Measurements from ENCODE around the gene ARL4A. TPM values are rescaled to one million over a fixed set of nuclear protein-coding genes. Genes with fewer than 3 reads are reported as not detected.
A peak's percentile ranks its signal among the peaks of the same experiment; 100 is the strongest.

Gene ARL4A
- total and polyA plus RNA-seq, 2 of the 13 experiments (the other 11 are each of a cell fraction or from before 2014, with no cell fraction given): 10.8 to 25.6 TPM

GRCh38 chr7:12640299-12641096 lies 46.9 kb upstream of the ARL4A start (continued):
- TF ChIP-seq RAD21 (CRISPR knock-in tag; IDR thresholded peaks at IDR 0.05): no peak
- no peak for TF ChIP-seq ZNF772 (CRISPR knock-in tag; IDR thresholded peaks at IDR 0.05)
- TF ChIP-seq, protein P1, sequence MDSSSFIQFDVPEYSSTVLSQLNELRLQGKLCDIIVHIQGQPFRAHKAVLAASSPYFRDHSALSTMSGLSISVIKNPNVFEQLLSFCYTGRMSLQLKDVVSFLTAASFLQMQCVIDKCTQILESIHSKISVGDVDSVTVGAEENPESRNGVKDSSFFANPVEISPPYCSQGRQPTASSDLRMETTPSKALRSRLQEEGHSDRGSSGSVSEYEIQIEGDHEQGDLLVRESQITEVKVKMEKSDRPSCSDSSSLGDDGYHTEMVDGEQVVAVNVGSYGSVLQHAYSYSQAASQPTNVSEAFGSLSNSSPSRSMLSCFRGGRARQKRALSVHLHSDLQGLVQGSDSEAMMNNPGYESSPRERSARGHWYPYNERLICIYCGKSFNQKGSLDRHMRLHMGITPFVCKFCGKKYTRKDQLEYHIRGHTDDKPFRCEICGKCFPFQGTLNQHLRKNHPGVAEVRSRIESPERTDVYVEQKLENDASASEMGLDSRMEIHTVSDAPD (CRISPR knock-in tag; IDR thresholded peaks at IDR 0.05): 0 out of 2 replicates have a peak, but pooled peaks have one; percentile 40
- TF ChIP-seq ZBTB3 (CRISPR knock-in tag; IDR thresholded peaks at IDR 0.05; ENCODE audit: borderline replicate concordance, low read depth): 0 out of 2 replicates have a peak, but pooled peaks have one; percentile 42
- peak; percentile 85 for TF ChIP-seq NFIC (IDR thresholded peaks at IDR 0.05; ENCODE audit: low read length)
- peak; percentile 74 for TF ChIP-seq AHDC1 (CRISPR knock-in tag; IDR thresholded peaks at IDR 0.05; ENCODE audit: borderline replicate concordance)
- no peak for TF ChIP-seq ZNF432 (CRISPR knock-in tag; IDR thresholded peaks at IDR 0.05; ENCODE audit: borderline replicate concordance)
- 0 out of 2 replicates have a peak, but pooled peaks have one; percentile 42 for TF ChIP-seq CHD4 (IDR thresholded peaks at IDR 0.05; ENCODE audit: borderline replicate concordance, low read length)
- TF ChIP-seq SOX13 (IDR thresholded peaks at IDR 0.05): peak; percentile 70; the same call in 1 of the 2 replicates
- peak in 1 of 2 experiments; percentile 93; a peak in 2 of 4 replicates for TF ChIP-seq SOX13 (CRISPR knock-in tag; conservative IDR thresholded peaks at IDR 0.05 in 1 of 2, IDR thresholded peaks at IDR 0.05 in 1 of 2)
- no peak for TF ChIP-seq SNAPC4 (CRISPR knock-in tag; IDR thresholded peaks at IDR 0.05)
- TF ChIP-seq SKI (IDR thresholded peaks at IDR 0.05; ENCODE audit: partially characterized antibody): peak; percentile 34
- peak; percentile 30; the same call in 1 of the 2 replicates for TF ChIP-seq ATF3 (CRISPR knock-in tag; IDR thresholded peaks at IDR 0.05)

All from HepG2 (cell line).